Fibroblast of upper back skin (primary cell): ENCODE results near the gene RTN1.
A peak's percentile ranks its signal among the peaks of the same experiment; 100 is the strongest.
"Not testable (repeated sequence)": the region's sequence is repeated elsewhere in the genome, so short reads cannot be mapped to it uniquely, and the experiment has no call there.

Experiments used
- DNase-seq: peaks from one replicate; pipeline ENCODE4 v3.0.0-alpha.2; 2013

Gene RTN1

GRCh38 chr14:59698793-59699192 is 171.8 kb downstream of the RTN1 start:
- DNase-seq, result peak; percentile 16

GRCh38 chr14:59695198-59695597 is 175.4 kb downstream of the RTN1 start:
- DNase-seq, result no peak

GRCh38 chr14:59691266-59691665 is 179.3 kb downstream of the RTN1 start:
- no peak for DNase-seq

- no peak for DNase-seq
Observed at GRCh38 chr14:59690426-59690825, 180.2 kb downstream of the RTN1 start.

GRCh38 chr14:59688224-59689170 is 182.1 kb downstream of the RTN1 start:
- DNase-seq, result peak; percentile 16

- no peak for DNase-seq
Observed at GRCh38 chr14:59687663-59688062, 182.9 kb downstream of the RTN1 start.

- DNase-seq, result no peak
Observed at GRCh38 chr14:59679872-59680271, 190.7 kb downstream of the RTN1 start.

GRCh38 chr14:59678352-59678751 is 192.2 kb downstream of the RTN1 start:
- no peak for DNase-seq

- DNase-seq, result no peak
Observed at GRCh38 chr14:59677771-59678231, 192.8 kb downstream of the RTN1 start.

GRCh38 chr14:59675394-59675793 is 195.2 kb downstream of the RTN1 start:
- DNase-seq, result no peak

- no peak for DNase-seq
Observed at GRCh38 chr14:59664741-59665140, 205.8 kb downstream of the RTN1 start.

- no peak for DNase-seq
Observed at GRCh38 chr14:59657769-59658168, 212.8 kb downstream of the RTN1 start.

- DNase-seq, result no peak
Observed at GRCh38 chr14:59656473-59656872, 214.1 kb downstream of the RTN1 start.

- DNase-seq, result not testable (repeated sequence)
Observed at GRCh38 chr14:59654131-59654530, 216.4 kb downstream of the RTN1 start.

GRCh38 chr14:59646832-59647231 is 223.7 kb downstream of the RTN1 start:
- not testable (repeated sequence) for DNase-seq

GRCh38 chr14:59638885-59639284 is 231.7 kb downstream of the RTN1 start:
- no peak for DNase-seq

GRCh38 chr14:59634617-59635016 is 236.0 kb downstream of the RTN1 start:
- no peak for DNase-seq

GRCh38 chr14:59633486-59633885 is 237.1 kb downstream of the RTN1 start:
- no peak for DNase-seq

- DNase-seq, result peak; percentile 2
Observed at GRCh38 chr14:59632381-59632780, 238.2 kb downstream of the RTN1 start.

GRCh38 chr14:59631237-59631636 is 239.3 kb downstream of the RTN1 start:
- no peak for DNase-seq

GRCh38 chr14:59630288-59630963 is 240.2 kb downstream of the RTN1 start:
- DNase-seq, result peak; percentile 1

- no peak for DNase-seq
Observed at GRCh38 chr14:59629444-59630287, 240.9 kb downstream of the RTN1 start.

- DNase-seq, result no peak
Observed at GRCh38 chr14:59627011-59627520, 243.5 kb downstream of the RTN1 start.
